AG09319 (cell line): ENCODE results near the gene NRARP.

Experiments used
- DNase-seq: peaks from one replicate; pipeline ENCODE4 v3.0.0-alpha.2; 2010; ENCODE audit warnings: low read depth; ENCODE audit errors: extremely low read depth
- CTCF ChIP-seq: IDR thresholded peaks from 2 replicates; pipeline ENCODE4 v1.5.1; 2011; ENCODE audit warnings: low read depth, mild to moderate bottlenecking, inconsistent platforms, low read length, moderate library complexity

The NRARP gene

GRCh38 chr9:137326445-137327065, 24.5 kb upstream of the NRARP start:
- DNase-seq: no peak

GRCh38 chr9:137325799-137326198, 23.7 kb upstream of the NRARP start:
- DNase-seq: no peak
- no peak for TF ChIP-seq CTCF

More at GRCh38 chr9:137326445-137327065, 24.5 kb upstream of the NRARP start:
- TF ChIP-seq CTCF: no peak

- no peak for TF ChIP-seq CTCF
- DNase-seq: no peak
Measured at GRCh38 chr9:137325124-137325523, 23.1 kb upstream of the NRARP start.

- DNase-seq: no peak
- TF ChIP-seq CTCF: no peak
Measured at GRCh38 chr9:137323531-137324331, 21.7 kb upstream of the NRARP start.

GRCh38 chr9:137321726-137322361, 19.8 kb upstream of the NRARP start:
- no peak for DNase-seq
- TF ChIP-seq CTCF: no peak

GRCh38 chr9:137320555-137321384, 18.7 kb upstream of the NRARP start:
- TF ChIP-seq CTCF: no peak

More at GRCh38 chr9:137320555-137321384, 18.7 kb upstream of the NRARP start:
- no peak for DNase-seq
